B cell (primary cell): ENCODE results near the gene TIMM44. TPM values are rescaled to one million over a fixed set of nuclear protein-coding genes. Genes with fewer than 3 reads are reported as not detected.

ENCODE experiments used
- ATAC-seq: fragments of 200-7000 bp; cut with Tn5 transposase; one replicate; pipeline ENCODE4 v1.10.0; 2021; ENCODE audit warnings: low read depth, mild to moderate bottlenecking, moderate number of reproducible peaks, moderate library complexity
- CTCF ChIA-PET: fragments of 350-600 bp; sonication (Branson Sonifier 250); formaldehyde crosslinking; loops from one replicate; lab custom pipeline; 2021; ENCODE audit warnings: antibody characterized with exemption, inconsistent platforms; lab: Charles Lee
- POLR2A ChIA-PET: fragments of 350-600 bp; sonication (Branson Sonifier 250); formaldehyde crosslinking; loops from one replicate; lab custom pipeline; 2021; ENCODE audit warnings: antibody characterized with exemption; lab: Charles Lee
- DNase-seq: peaks from one replicate; pipeline ENCODE4 v3.0.0; 2013
- H2AFZ ChIP-seq: 2 replicates; pipeline ENCODE4 v1.6.1; 2012; ENCODE audit warnings: mild to moderate bottlenecking, low read depth, low read length; ENCODE audit not compliant: insufficient read depth, poor library complexity, severe bottlenecking
- H3K27ac ChIP-seq, 2 donors: 1 replicate in 1 of 2; 2 replicates in 1 of 2; pipeline ENCODE4 v1.5.1; 2012 to 2013; ENCODE audit warnings: low read length in 2 of 2, mild to moderate bottlenecking in 2 of 2, moderate library complexity in 1 of 2
- H3K27me3 ChIP-seq, 4 experiments: fragments of 200-600 bp in 1 of 4; sonication (generic) in 1 of 4; replicated peaks in 1 of 4; 1 replicate in 2 of 4; 2 replicates in 2 of 4; pipeline versions ENCODE4 v1.6.1 to v1.7.0; 2013 to 2016; ENCODE audit warnings: low read length in 3 of 4, mild to moderate bottlenecking in 2 of 4, mixed read lengths in 1 of 4, moderate library complexity in 1 of 4; ENCODE audit not compliant: insufficient read depth in 4 of 4, control insufficient read depth in 3 of 4; ENCODE audit errors: control extremely low read depth in 1 of 4
- H3K36me3 ChIP-seq, 2 experiments: replicated peaks in 1 of 2; 1 replicate in 1 of 2; 2 replicates in 1 of 2; pipeline versions ENCODE4 v1.6.1 to v1.7.1; 2013; ENCODE audit warnings: low read length in 1 of 2; ENCODE audit not compliant: insufficient read depth in 2 of 2, control insufficient read depth in 1 of 2; ENCODE audit errors: control extremely low read depth in 1 of 2, extremely low read depth in 1 of 2
- H3K4me1 ChIP-seq, 2 donors: fragments of 200-600 bp in 1 of 2; sonication (generic) in 1 of 2; 1 replicate in 1 of 2; 2 replicates in 1 of 2; pipeline versions ENCODE4 v1.5.1 to v1.6.1; 2013 to 2017; ENCODE audit warnings: low read length in 2 of 2; ENCODE audit not compliant: control insufficient read depth in 2 of 2, insufficient read depth in 2 of 2
- H3K4me2 ChIP-seq: replicated peaks from 2 replicates; pipeline ENCODE3; 2012; ENCODE audit warnings: mild to moderate bottlenecking, low read depth, low read length; ENCODE audit not compliant: poor library complexity, severe bottlenecking
- H3K4me3 ChIP-seq, 5 experiments: fragments of 200-600 bp in 1 of 5; sonication (generic) in 1 of 5; 1 replicate in 3 of 5; 2 replicates in 2 of 5; pipeline versions ENCODE4 v1.5.1 to v1.7.0; 2011 to 2016; ENCODE audit warnings: low read length in 4 of 5, mild to moderate bottlenecking in 4 of 5, low read depth in 2 of 5, control low read depth in 1 of 5, moderate library complexity in 1 of 5; ENCODE audit not compliant: insufficient read depth in 1 of 5; ENCODE audit errors: control extremely low read depth in 1 of 5, extremely low read depth in 1 of 5
- H3K79me2 ChIP-seq: fragments of 200-600 bp; sonication (generic); one replicate; pipeline ENCODE4 v1.6.0; 2016; ENCODE audit warnings: low read length; ENCODE audit not compliant: control insufficient read depth, insufficient read depth
- H3K9ac ChIP-seq: fragments of 200-600 bp; sonication (generic); 2 replicates; pipeline ENCODE4 v1.6.1; 2017; ENCODE audit warnings: mild to moderate bottlenecking, low read length, moderate library complexity
- H3K9me3 ChIP-seq, 3 donors: one replicate each; pipeline versions ENCODE4 v1.6.1 to v1.7.1; 2013; ENCODE audit warnings: low read length in 2 of 3; ENCODE audit not compliant: control insufficient read depth in 2 of 3, insufficient read depth in 1 of 3; ENCODE audit errors: control extremely low read depth in 1 of 3
- H4K20me1 ChIP-seq: 2 replicates; pipeline ENCODE4 v1.6.0; 2012; ENCODE audit warnings: mild to moderate bottlenecking, low read length; ENCODE audit not compliant: insufficient read depth, control insufficient read depth, poor library complexity, severe bottlenecking
- H3K27ac Mint-ChIP-seq: one replicate; pipeline ENCODE4 v1.8.0; 2021; ENCODE audit warnings: mixed read lengths
- H3K27me3 Mint-ChIP-seq: one replicate; pipeline ENCODE4 v1.8.0; 2021; ENCODE audit warnings: mixed read lengths
- H3K4me1 Mint-ChIP-seq: one replicate; pipeline ENCODE4 v1.8.0; 2021; ENCODE audit warnings: mixed read lengths
- H3K4me3 Mint-ChIP-seq: one replicate; pipeline ENCODE4 v1.8.0; 2021; ENCODE audit warnings: mixed read lengths
- H3K9me3 Mint-ChIP-seq: one replicate; pipeline ENCODE4 v1.8.0; 2022; ENCODE audit warnings: mixed read lengths; ENCODE audit not compliant: insufficient read depth
- CTCF ChIP-seq: fragments of 200-600 bp; IDR thresholded peaks from one replicate; pipeline ENCODE4 v1.8.0; 2022; ENCODE audit warnings: antibody characterized with exemption, mild to moderate bottlenecking
- EZH2 ChIP-seq: IDR thresholded peaks from 2 replicates; pipeline ENCODE4 v1.6.1; 2012; ENCODE audit warnings: borderline replicate concordance, low read depth, mild to moderate bottlenecking, moderate library complexity, low read length; ENCODE audit not compliant: insufficient read depth, poor library complexity, severe bottlenecking
- WGBS: methylation state at CpG from one replicate; pipeline ENCODE4 v1.1.5; 2013; ENCODE audit warnings: missing lambda C conversion rate; ENCODE audit not compliant: insufficient coverage; 5-methylcytosine and 5-hydroxymethylcytosine counted together
- intact Hi-C: fragments of 100-400 bp; cut with micrococcal nuclease; formaldehyde crosslinking; loops from one replicate; pipeline ENCODE4 v1.10.0; 2022
- polyA plus RNA-seq: library from polyadenylated mRNA; depleted of rRNA; stranded (reverse); fragments of >200 nt; gene quantifications from 2 replicates; pipeline ENCODE4 v1.2.3, GENCODE V29; 2012
- total RNA-seq, 2 donors: library from RNA; stranded (reverse); fragments of 120-200 nt in 1 of 2; gene quantifications; 1 replicate in 1 of 2; 2 replicates in 1 of 2; pipeline versions ENCODE4 v1.2.3 to v1.2.4, GENCODE V29; 2013 to 2022

TIMM44 gene
- total and polyA plus RNA-seq, 2 donors (not counting 1 experiment from before 2014, with no cell fraction given), result 48.9 to 66.5 TPM

GRCh38 chr19:7926021-7926726, 17.3 kb downstream of the TIMM44 start, which contains the start of gene CTXN1:
Gene CTXN1, minus strand, starts transcription at chr19:7926135. Its CDS starts 597 bp downstream, at chr19:7925538.
- Histone ChIP-seq H3K36me3 (peaks cover 2 to 21% of the 10 kb centered on the region in 2 experiments), H3K79me2 (peaks cover 5% of the 10 kb centered on the region), H2AFZ (peak within 1 kb of the TSS; percentile 60), H3K27ac (no peak within 1 kb of the TSS), H3K27me3 (no peaks in the 10 kb centered on the region), H3K4me3 (peak within 1 kb of the TSS in 3 of 5 experiments; percentile 25 to 57 (median 41)), H3K9ac (peak within 1 kb of the TSS; percentile 50), H3K9me3 (no peaks in the 10 kb centered on the region), H4K20me1 (peaks cover 40% of the 10 kb centered on the region), H3K4me1 (peaks cover 19 to 22% of the 10 kb centered on the region in 2 donors), H3K4me2 (peak within 1 kb of the TSS; percentile 94)
- peak within 1 kb of the TSS; percentile 85 for H3K4me3 Mint-ChIP-seq
- ATAC-seq, result peak; percentile 65
- 20% methylated on average over 64 of the region's 65 CpGs for WGBS
- intact Hi-C loops, result no loop called here
- POLR2A ChIA-PET, result no interaction called here
- H3K4me1 Mint-ChIP-seq, result peaks cover 24% of the 10 kb centered on the region
- H3K27me3 Mint-ChIP-seq, result no peaks in the 10 kb centered on the region
- H3K27ac Mint-ChIP-seq, result peak within 1 kb of the TSS; percentile 65
- TF ChIP-seq EZH2 (no peak), CTCF (no peak)
- no peaks in the 10 kb centered on the region for H3K9me3 Mint-ChIP-seq
- CTCF ChIA-PET, result interaction anchor here (1.1 to 1.2 kb wide), 2 partner anchors 14 to 63 kb away, joined by 3 read pairs; no protein-coding TSS in a partner anchor
- DNase-seq, result peak; percentile 76
